OCI-LY3 (cell line): ENCODE measurements around the gene TMEM135.
"Not testable (repeated sequence)": the region's sequence is repeated elsewhere in the genome, so short reads cannot be mapped to it uniquely, and the experiment has no call there.

Source experiments
- H2AFZ ChIP-seq: fragments of 200-600, 300-600 bp; shearing (Covaris generic); 2 replicates; pipeline ENCODE4 v1.6.0; 2014; ENCODE audit warnings: antibody characterized with exemption, low read depth, low read length
- H3K27ac ChIP-seq: fragments of 200-600, 300-600 bp; sonication (generic); 2 replicates; pipeline ENCODE4 v1.5.1; 2014; ENCODE audit warnings: mild to moderate bottlenecking, low read length, moderate library complexity, mixed read lengths
- H3K27me3 ChIP-seq: fragments of 200-600, 300-600 bp; sonication (generic); 2 replicates; pipeline ENCODE4 v1.6.1; 2014; ENCODE audit warnings: low read depth, low read length, mixed read lengths
- H3K36me3 ChIP-seq: fragments of 200-600, 300-600 bp; sonication (generic); replicated peaks from 2 replicates; pipeline ENCODE3; 2014; ENCODE audit warnings: low read depth, low read length, mixed read lengths
- H3K4me1 ChIP-seq: fragments of 300-600, 200-600 bp; sonication (generic); 2 replicates; pipeline ENCODE4 v1.6.1; 2014; ENCODE audit warnings: low read length, mixed read lengths
- H3K4me2 ChIP-seq: fragments of 200-600, 300-600 bp; sonication (generic); 2 replicates; pipeline ENCODE4 v1.6.1; 2014; ENCODE audit warnings: low read length, mixed read lengths
- H3K4me3 ChIP-seq: fragments of 300-600, 200-600 bp; sonication (generic); 2 replicates; pipeline ENCODE4 v1.5.1; 2014; ENCODE audit warnings: antibody characterized with exemption, mild to moderate bottlenecking, low read length, moderate library complexity
- H3K79me2 ChIP-seq: fragments of 300-600, 200-600 bp; shearing (Covaris generic); 2 replicates; pipeline ENCODE4 v1.6.1; 2014; ENCODE audit warnings: mild to moderate bottlenecking, low read length, mixed read lengths
- H3K9ac ChIP-seq: fragments of 300-600, 200-600 bp; shearing (Covaris generic); 2 replicates; pipeline ENCODE4 v1.6.0; 2014; ENCODE audit warnings: mild to moderate bottlenecking, low read length, moderate library complexity
- H3K9me3 ChIP-seq: fragments of 200-600, 300-600 bp; shearing (Covaris generic); 2 replicates; pipeline ENCODE4 v1.6.1; 2014; ENCODE audit warnings: low read length, mixed read lengths; ENCODE audit not compliant: insufficient read depth
- H4K20me1 ChIP-seq: fragments of 200-600, 300-600 bp; sonication (generic); 2 replicates; pipeline ENCODE4 v1.6.1; 2016; ENCODE audit warnings: low read length, mixed read lengths; ENCODE audit not compliant: insufficient read depth
- CTCF ChIP-seq: fragments of 200-600, 300-600 bp; sonication (generic); IDR thresholded peaks from 2 replicates; pipeline ENCODE4 v1.5.1; 2014; ENCODE audit warnings: antibody characterized with exemption, low read length, low read depth
- EZH2phosphoT487 ChIP-seq: fragments of 200-600 bp; shearing (Covaris generic); IDR thresholded peaks from 2 replicates; pipeline ENCODE4 v1.6.1; 2018; ENCODE audit warnings: antibody characterized with exemption, mixed run types, low read depth

The TMEM135 gene

GRCh38 chr11:86999388-86999787 lies 38.3 kb upstream of the TMEM135 start:
- no peaks in the 10 kb centered on the region for H3K79me2 ChIP-seq
- no peaks in the 10 kb centered on the region for H3K27me3 ChIP-seq
- no peaks in the 10 kb centered on the region for H3K36me3 ChIP-seq
- no peaks in the 10 kb centered on the region for H3K9me3 ChIP-seq
- no peak overlapping the region for H3K4me3 ChIP-seq
- no peak overlapping the region for H3K4me2 ChIP-seq
- no peak overlapping the region for H3K27ac ChIP-seq
- TF ChIP-seq CTCF, result no peak
- peaks cover 2% of the 10 kb centered on the region; the same call in 1 of the 2 replicates for H3K4me1 ChIP-seq
- no peak overlapping the region for H2AFZ ChIP-seq
- no peak overlapping the region for H3K9ac ChIP-seq
- H4K20me1 ChIP-seq, result no peaks in the 10 kb centered on the region

GRCh38 chr11:86999859-87000753 lies 37.6 kb upstream of the TMEM135 start:
- H3K79me2 ChIP-seq, result no peaks in the 10 kb centered on the region
- peaks cover 2% of the 10 kb centered on the region; the same call in 1 of the 2 replicates for H3K4me1 ChIP-seq
- no peak overlapping the region for H2AFZ ChIP-seq
- H3K36me3 ChIP-seq, result no peaks in the 10 kb centered on the region
- H3K27ac ChIP-seq, result no peak overlapping the region
- H4K20me1 ChIP-seq, result no peaks in the 10 kb centered on the region
- H3K9me3 ChIP-seq, result no peaks in the 10 kb centered on the region
- no peak overlapping the region for H3K4me3 ChIP-seq
- H3K9ac ChIP-seq, result no peak overlapping the region
- H3K27me3 ChIP-seq, result no peaks in the 10 kb centered on the region
- H3K4me2 ChIP-seq, result no peak overlapping the region
- no peak for TF ChIP-seq EZH2phosphoT487
- no peak for TF ChIP-seq CTCF

- TF ChIP-seq CTCF (no peak), EZH2phosphoT487 (no peak)
- Histone ChIP-seq H3K9ac (no peak overlapping the region), H3K4me1 (no peaks in the 10 kb centered on the region), H2AFZ (no peak overlapping the region), H3K36me3 (no peaks in the 10 kb centered on the region), H3K4me2 (no peak overlapping the region), H3K9me3 (no peaks in the 10 kb centered on the region), H3K4me3 (no peak overlapping the region), H3K79me2 (no peaks in the 10 kb centered on the region), H3K27ac (no peak overlapping the region), H4K20me1 (no peaks in the 10 kb centered on the region), H3K27me3 (no peaks in the 10 kb centered on the region)
Measured at GRCh38 chr11:87002918-87003317, 34.8 kb upstream of the TMEM135 start.

DNA sequence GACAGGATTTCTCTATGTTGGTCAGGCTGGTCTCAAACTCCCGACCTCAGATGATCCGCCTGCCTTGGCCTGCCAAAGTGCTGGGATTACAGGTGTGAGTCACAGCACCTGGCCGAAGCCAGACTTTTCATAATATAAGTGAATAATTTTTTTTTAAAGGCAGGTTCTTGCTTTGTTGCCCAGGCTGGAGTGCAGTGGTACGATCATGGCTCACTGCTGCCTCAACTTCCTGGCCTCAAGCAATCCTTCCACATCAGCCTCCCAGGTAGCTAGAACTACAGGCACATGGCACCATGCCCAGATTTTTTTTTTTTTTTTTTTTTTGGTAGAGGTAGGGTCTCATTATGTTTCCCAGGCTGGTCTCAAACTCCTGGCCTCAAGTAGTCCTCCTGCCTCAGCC lies 33.5 kb upstream of the TMEM135 start:
- not testable (repeated sequence) for H3K79me2 ChIP-seq, H3K4me1 ChIP-seq, H3K4me3 ChIP-seq, H3K9ac ChIP-seq, H3K27me3 ChIP-seq, H3K36me3 ChIP-seq, H3K9me3 ChIP-seq, H2AFZ ChIP-seq, H4K20me1 ChIP-seq, H3K27ac ChIP-seq, H3K4me2 ChIP-seq
